Liver (tissue), 3 donors: ENCODE data around the gene TMEM163.

ENCODE experiments used
- EGR1 ChIP-seq, 2 donors: IDR thresholded peaks; 2 replicates each; pipeline ENCODE4 v1.6.1; 2016 to 2018; ENCODE audit warnings: antibody characterized with exemption in 2 of 2, low read depth in 2 of 2
- FOXA1 ChIP-seq: IDR thresholded peaks from 2 replicates; pipeline ENCODE4 v1.6.1; 2016; ENCODE audit warnings: antibody characterized with exemption
- GABPA ChIP-seq, 2 donors: IDR thresholded peaks in 1 of 2; conservative IDR thresholded peaks in 1 of 2; 2 replicates each; pipeline ENCODE4 v1.6.1; 2016; ENCODE audit warnings: antibody characterized with exemption in 2 of 2, mild to moderate bottlenecking in 1 of 2, moderate library complexity in 1 of 2
- HNF4A ChIP-seq, 2 donors: conservative IDR thresholded peaks; 2 replicates each; pipeline ENCODE4 v1.6.1; 2016; ENCODE audit warnings: antibody characterized with exemption in 2 of 2, mild to moderate bottlenecking in 2 of 2
- RAD21 ChIP-seq, 2 donors: IDR thresholded peaks; 2 replicates each; pipeline ENCODE4 v1.6.1; 2016; ENCODE audit warnings: antibody characterized with exemption in 2 of 2, mild to moderate bottlenecking in 2 of 2
- RXRA ChIP-seq, 2 donors: IDR thresholded peaks; 2 replicates each; pipeline ENCODE4 v1.6.1; 2017 to 2018; ENCODE audit warnings: antibody characterized with exemption in 2 of 2, mild to moderate bottlenecking in 1 of 2
- SP1 ChIP-seq: IDR thresholded peaks from 2 replicates; pipeline ENCODE4 v1.6.1; 2018; ENCODE audit warnings: antibody characterized with exemption, mild to moderate bottlenecking
- TAF1 ChIP-seq: conservative IDR thresholded peaks from 2 replicates; pipeline ENCODE4 v1.6.1; 2016; ENCODE audit warnings: antibody characterized with exemption, mild to moderate bottlenecking
- YY1 ChIP-seq: IDR thresholded peaks from 2 replicates; pipeline ENCODE4 v1.6.1; 2016; ENCODE audit warnings: antibody characterized with exemption, mild to moderate bottlenecking
- TF ChIP-seq, protein P1 (sequence below): fragments of 150-350 bp; IDR thresholded peaks from 2 replicates; pipeline ENCODE4 v1.5.1; 2017; ENCODE audit warnings: improper control_type of control experiment, low read depth, low read length; ENCODE audit not compliant: missing input control
- TF ChIP-seq, protein P2 (sequence below): IDR thresholded peaks from 2 replicates; pipeline ENCODE4 v1.6.1; 2016; ENCODE audit warnings: antibody characterized with exemption
- TF ChIP-seq, protein P3 (sequence below): IDR thresholded peaks from 2 replicates; pipeline ENCODE4 v1.6.1; 2016; ENCODE audit warnings: antibody characterized with exemption, mild to moderate bottlenecking
- TF ChIP-seq, protein P4 (sequence below): IDR thresholded peaks from 2 replicates; pipeline ENCODE4 v1.6.1; 2016; ENCODE audit warnings: antibody characterized with exemption
- donor health status: healthy.
- donor health status: healthy.

DNA sequence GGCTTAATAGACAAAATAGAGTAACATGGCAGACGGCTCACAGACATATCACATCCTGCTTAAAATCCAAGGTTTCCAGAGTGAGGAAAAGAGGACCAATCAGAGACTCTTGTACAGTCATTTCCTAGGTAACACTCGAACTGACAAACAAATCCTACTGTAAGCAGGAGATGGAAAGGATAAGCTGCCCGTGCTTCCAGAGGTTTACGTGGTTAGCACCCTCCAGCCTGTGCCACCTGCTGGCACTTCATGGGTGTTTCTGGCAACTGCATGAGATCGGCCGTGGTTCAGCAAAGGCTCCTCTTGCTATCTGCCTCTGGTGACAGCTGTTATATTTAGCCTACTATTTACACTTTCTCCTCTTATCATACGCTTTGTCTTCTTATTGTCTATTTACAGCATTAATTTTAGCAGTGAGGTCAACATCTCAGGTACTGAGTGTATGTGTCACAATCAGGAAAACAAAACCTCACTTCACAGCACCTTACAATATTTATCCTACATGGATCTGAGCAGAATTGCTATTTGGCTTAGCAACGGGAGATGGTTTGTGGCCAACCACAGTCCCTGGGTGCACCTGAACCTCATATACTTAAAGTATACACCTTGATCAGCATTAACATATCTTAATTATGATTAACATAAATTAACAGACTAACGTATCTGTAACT lies 226.9 kb downstream of the TMEM163 start:
- TF ChIP-seq, protein P1, sequence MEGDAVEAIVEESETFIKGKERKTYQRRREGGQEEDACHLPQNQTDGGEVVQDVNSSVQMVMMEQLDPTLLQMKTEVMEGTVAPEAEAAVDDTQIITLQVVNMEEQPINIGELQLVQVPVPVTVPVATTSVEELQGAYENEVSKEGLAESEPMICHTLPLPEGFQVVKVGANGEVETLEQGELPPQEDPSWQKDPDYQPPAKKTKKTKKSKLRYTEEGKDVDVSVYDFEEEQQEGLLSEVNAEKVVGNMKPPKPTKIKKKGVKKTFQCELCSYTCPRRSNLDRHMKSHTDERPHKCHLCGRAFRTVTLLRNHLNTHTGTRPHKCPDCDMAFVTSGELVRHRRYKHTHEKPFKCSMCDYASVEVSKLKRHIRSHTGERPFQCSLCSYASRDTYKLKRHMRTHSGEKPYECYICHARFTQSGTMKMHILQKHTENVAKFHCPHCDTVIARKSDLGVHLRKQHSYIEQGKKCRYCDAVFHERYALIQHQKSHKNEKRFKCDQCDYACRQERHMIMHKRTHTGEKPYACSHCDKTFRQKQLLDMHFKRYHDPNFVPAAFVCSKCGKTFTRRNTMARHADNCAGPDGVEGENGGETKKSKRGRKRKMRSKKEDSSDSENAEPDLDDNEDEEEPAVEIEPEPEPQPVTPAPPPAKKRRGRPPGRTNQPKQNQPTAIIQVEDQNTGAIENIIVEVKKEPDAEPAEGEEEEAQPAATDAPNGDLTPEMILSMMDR = peak; percentile 26
- TF ChIP-seq, protein P2, sequence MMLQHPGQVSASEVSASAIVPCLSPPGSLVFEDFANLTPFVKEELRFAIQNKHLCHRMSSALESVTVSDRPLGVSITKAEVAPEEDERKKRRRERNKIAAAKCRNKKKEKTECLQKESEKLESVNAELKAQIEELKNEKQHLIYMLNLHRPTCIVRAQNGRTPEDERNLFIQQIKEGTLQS = no peak
- TF ChIP-seq RAD21 (IDR thresholded peaks at IDR 0.05) = peak; percentile 41 to 57
- no peak for TF ChIP-seq SP1
- no peak for TF ChIP-seq GABPA (IDR thresholded peaks at IDR 0.05 in 1 of 2, conservative IDR thresholded peaks at IDR 0.05 in 1 of 2)
- no peak for TF ChIP-seq YY1
- TF ChIP-seq, protein P3, sequence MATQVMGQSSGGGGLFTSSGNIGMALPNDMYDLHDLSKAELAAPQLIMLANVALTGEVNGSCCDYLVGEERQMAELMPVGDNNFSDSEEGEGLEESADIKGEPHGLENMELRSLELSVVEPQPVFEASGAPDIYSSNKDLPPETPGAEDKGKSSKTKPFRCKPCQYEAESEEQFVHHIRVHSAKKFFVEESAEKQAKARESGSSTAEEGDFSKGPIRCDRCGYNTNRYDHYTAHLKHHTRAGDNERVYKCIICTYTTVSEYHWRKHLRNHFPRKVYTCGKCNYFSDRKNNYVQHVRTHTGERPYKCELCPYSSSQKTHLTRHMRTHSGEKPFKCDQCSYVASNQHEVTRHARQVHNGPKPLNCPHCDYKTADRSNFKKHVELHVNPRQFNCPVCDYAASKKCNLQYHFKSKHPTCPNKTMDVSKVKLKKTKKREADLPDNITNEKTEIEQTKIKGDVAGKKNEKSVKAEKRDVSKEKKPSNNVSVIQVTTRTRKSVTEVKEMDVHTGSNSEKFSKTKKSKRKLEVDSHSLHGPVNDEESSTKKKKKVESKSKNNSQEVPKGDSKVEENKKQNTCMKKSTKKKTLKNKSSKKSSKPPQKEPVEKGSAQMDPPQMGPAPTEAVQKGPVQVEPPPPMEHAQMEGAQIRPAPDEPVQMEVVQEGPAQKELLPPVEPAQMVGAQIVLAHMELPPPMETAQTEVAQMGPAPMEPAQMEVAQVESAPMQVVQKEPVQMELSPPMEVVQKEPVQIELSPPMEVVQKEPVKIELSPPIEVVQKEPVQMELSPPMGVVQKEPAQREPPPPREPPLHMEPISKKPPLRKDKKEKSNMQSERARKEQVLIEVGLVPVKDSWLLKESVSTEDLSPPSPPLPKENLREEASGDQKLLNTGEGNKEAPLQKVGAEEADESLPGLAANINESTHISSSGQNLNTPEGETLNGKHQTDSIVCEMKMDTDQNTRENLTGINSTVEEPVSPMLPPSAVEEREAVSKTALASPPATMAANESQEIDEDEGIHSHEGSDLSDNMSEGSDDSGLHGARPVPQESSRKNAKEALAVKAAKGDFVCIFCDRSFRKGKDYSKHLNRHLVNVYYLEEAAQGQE = no peak
- TF ChIP-seq, protein P4, sequence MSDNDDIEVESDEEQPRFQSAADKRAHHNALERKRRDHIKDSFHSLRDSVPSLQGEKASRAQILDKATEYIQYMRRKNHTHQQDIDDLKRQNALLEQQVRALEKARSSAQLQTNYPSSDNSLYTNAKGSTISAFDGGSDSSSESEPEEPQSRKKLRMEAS = no peak
- no peak for TF ChIP-seq RXRA (IDR thresholded peaks at IDR 0.05)
- TF ChIP-seq TAF1 = no peak
- no peak for TF ChIP-seq EGR1 (IDR thresholded peaks at IDR 0.05; ENCODE audit: low read depth in 2 of 2)
- no peak for TF ChIP-seq FOXA1
- TF ChIP-seq HNF4A (conservative IDR thresholded peaks at IDR 0.05) = no peak
